GM23338 (cell line): ENCODE results near the gene IVL. TPM values are rescaled to one million over a fixed set of nuclear protein-coding genes. Genes with fewer than 3 reads are reported as not detected.

ENCODE experiments used
- ATAC-seq: fragments of 200-7000 bp; cut with Tn5 transposase; 3 replicates; pipeline ENCODE4 v1.9.1; 2020
- DNase-seq: peaks from one replicate; pipeline ENCODE4 v3.0.0-alpha.2; 2015; ENCODE audit warnings: low spot score
- H2AFZ ChIP-seq: fragments of 200-600 bp; sonication (generic); 2 replicates; pipeline ENCODE4 v1.8.0; 2016; ENCODE audit warnings: antibody characterized with exemption, mild to moderate bottlenecking, moderate library complexity
- H3F3A ChIP-seq: fragments of 200-600 bp; sonication (generic); replicated peaks from 2 replicates; pipeline ENCODE4 v1.8.0; 2017; ENCODE audit warnings: antibody characterized with exemption, mixed run types, low read depth
- H3K27ac ChIP-seq: fragments of 200-600 bp; sonication (generic); 2 replicates; pipeline ENCODE4 v1.6.1; 2016; ENCODE audit warnings: low read depth
- H3K27me3 ChIP-seq: fragments of 200-600 bp; sonication (generic); 2 replicates; pipeline ENCODE4 v1.8.0; 2016; ENCODE audit warnings: mild to moderate bottlenecking, mixed run types, moderate library complexity; ENCODE audit not compliant: insufficient read depth
- H3K36me3 ChIP-seq: fragments of 200-600 bp; sonication (generic); 2 replicates; pipeline ENCODE4 v1.8.0; 2016; ENCODE audit warnings: mild to moderate bottlenecking; ENCODE audit not compliant: insufficient read depth
- H3K4me1 ChIP-seq: fragments of 200-600 bp; sonication (generic); 2 replicates; pipeline ENCODE4 v1.8.0; 2016; ENCODE audit warnings: mild to moderate bottlenecking, moderate library complexity; ENCODE audit not compliant: insufficient read depth
- H3K4me2 ChIP-seq: fragments of 200-600 bp; sonication (generic); 2 replicates; pipeline ENCODE4 v1.7.1; 2017; ENCODE audit warnings: mixed run types
- H3K4me3 ChIP-seq: fragments of 200-600 bp; sonication (generic); 2 replicates; pipeline ENCODE4 v1.6.1; 2016; ENCODE audit warnings: mixed run types
- H3K79me2 ChIP-seq: fragments of 200-600 bp; sonication (generic); replicated peaks from 2 replicates; pipeline ENCODE4 v1.8.0; 2017; ENCODE audit warnings: mild to moderate bottlenecking; ENCODE audit not compliant: insufficient read depth
- H3K9me2 ChIP-seq: fragments of 200-600 bp; sonication (generic); 2 replicates; pipeline ENCODE4 v1.8.0; 2017; ENCODE audit not compliant: insufficient read depth
- H4K20me1 ChIP-seq: fragments of 200-600 bp; sonication (generic); replicated peaks from 2 replicates; pipeline ENCODE4 v1.8.0; 2017; ENCODE audit warnings: mild to moderate bottlenecking; ENCODE audit not compliant: insufficient read depth
- H3K27ac Mint-ChIP-seq: 2 replicates; pipeline ENCODE4 v1.8.0; 2020; ENCODE audit warnings: inconsistent platforms, mild to moderate bottlenecking, moderate library complexity, mixed read lengths
- H3K27me3 Mint-ChIP-seq: 3 replicates; pipeline ENCODE4 v1.8.0; 2022; ENCODE audit warnings: low read depth, mild to moderate bottlenecking, moderate library complexity, mixed read lengths, inconsistent platforms; ENCODE audit not compliant: insufficient read depth, poor library complexity
- H3K36me3 Mint-ChIP-seq: 3 replicates; pipeline ENCODE4 v1.8.0; 2021; ENCODE audit warnings: low read depth, mild to moderate bottlenecking, inconsistent platforms, moderate library complexity, mixed read lengths
- H3K4me1 Mint-ChIP-seq: 3 replicates; pipeline ENCODE4 v1.8.0; 2020; ENCODE audit warnings: mild to moderate bottlenecking, inconsistent platforms, mixed read lengths
- H3K4me3 Mint-ChIP-seq: 3 replicates; pipeline ENCODE4 v1.8.0; 2021; ENCODE audit warnings: moderate library complexity, mild to moderate bottlenecking, inconsistent platforms, mixed read lengths
- H3K9me3 Mint-ChIP-seq: 3 replicates; pipeline ENCODE4 v1.8.0; 2020; ENCODE audit warnings: moderate library complexity, mild to moderate bottlenecking, inconsistent platforms, mixed read lengths
- CREB1 ChIP-seq: fragments of 250-450 bp; sonication (Bioruptor Pico); IDR thresholded peaks from 2 replicates; pipeline ENCODE4 v1.5.0; 2020; ENCODE audit warnings: low read depth, mild to moderate bottlenecking, moderate library complexity
- ETS1 ChIP-seq: IDR thresholded peaks from 2 replicates; pipeline ENCODE4 v1.6.1; 2016; ENCODE audit warnings: antibody characterized with exemption
- EZH2 ChIP-seq: fragments of 200-600 bp; sonication (generic); IDR thresholded peaks from one replicate; pipeline ENCODE4 v1.8.0; 2017; ENCODE audit warnings: antibody characterized with exemption, mild to moderate bottlenecking, low read depth; ENCODE audit not compliant: unreplicated experiment
- EZH2phosphoT487 ChIP-seq: fragments of 200-600 bp; sonication (generic); IDR thresholded peaks from one replicate; pipeline ENCODE4 v1.8.1; 2018; ENCODE audit warnings: antibody characterized with exemption; ENCODE audit not compliant: unreplicated experiment
- JUNB ChIP-seq: IDR thresholded peaks from one replicate; pipeline ENCODE4 v1.6.1; 2016; ENCODE audit warnings: antibody characterized with exemption; ENCODE audit not compliant: unreplicated experiment
- NANOG ChIP-seq: IDR thresholded peaks from 2 replicates; pipeline ENCODE4 v1.6.1; 2016; ENCODE audit warnings: antibody characterized with exemption, borderline replicate concordance
- POLR2AphosphoS5 ChIP-seq: IDR thresholded peaks from 2 replicates; pipeline ENCODE4 v1.6.1; 2016; ENCODE audit warnings: antibody characterized with exemption, low read depth
- STAT1 ChIP-seq: IDR thresholded peaks from one replicate; pipeline ENCODE4 v1.6.1; 2016; ENCODE audit warnings: antibody characterized with exemption; ENCODE audit not compliant: unreplicated experiment
- ZNF114 ChIP-seq: fragments of 250-450 bp; sonication (Bioruptor Pico); IDR thresholded peaks from 2 replicates; pipeline ENCODE4 v1.5.0; 2020; ENCODE audit warnings: mild to moderate bottlenecking, moderate library complexity
- polyA plus RNA-seq: library from polyadenylated mRNA; unstranded; fragments of >200 nt; fragmentation: Nextera tagmentation; extraction: Ambion mirVana; gene quantifications from 2 replicates; pipeline ENCODE4 v1.2.1, GENCODE V29; 2016
- total RNA-seq: library from RNA; depleted of rRNA; stranded (reverse); fragments of >200 nt; shearing (Covaris generic); gene quantifications from 2 replicates; pipeline ENCODE4 v1.2.3, GENCODE V29; 2014
- TF ChIP-seq, protein P1 (sequence below): IDR thresholded peaks from one replicate; pipeline ENCODE4 v1.6.1; 2018; ENCODE audit warnings: antibody characterized with exemption; ENCODE audit not compliant: unreplicated experiment
- TF ChIP-seq, protein P2 (sequence below): fragments of 250-450 bp; sonication (Bioruptor Pico); IDR thresholded peaks from 2 replicates; pipeline ENCODE4 v1.5.0; 2020; ENCODE audit warnings: mild to moderate bottlenecking, moderate library complexity
- TF ChIP-seq, protein P3 (sequence below), 2 experiments: fragments of 200-600 bp in 1 of 2; sonication (generic) in 1 of 2; conservative IDR thresholded peaks; 2 replicates each; pipeline versions ENCODE4 v1.5.1 to v1.6.1; 2016 to 2017; ENCODE audit warnings: antibody characterized with exemption in 2 of 2, low read depth in 2 of 2, mild to moderate bottlenecking in 2 of 2, moderate library complexity in 1 of 2

The IVL gene
- total and polyA plus RNA-seq, 2 experiments from 2014 or later: not detected

- DNase-seq (no peak), ATAC-seq (no peak)
- no peaks in the 10 kb centered on the region for H3K4me1 ChIP-seq
- peaks cover 16% of the 10 kb centered on the region for H3K9me2 ChIP-seq
- H3K4me3 Mint-ChIP-seq: no peak overlapping the region
- H3K27me3 Mint-ChIP-seq: no peaks in the 10 kb centered on the region
- H3K4me3 ChIP-seq: no peak overlapping the region
- H3K27ac ChIP-seq: no peak overlapping the region
- no peaks in the 10 kb centered on the region for H3F3A ChIP-seq
- H3K9me3 Mint-ChIP-seq: no peaks in the 10 kb centered on the region
- no peaks in the 10 kb centered on the region for H4K20me1 ChIP-seq
- H3K4me2 ChIP-seq: no peak overlapping the region
- H3K79me2 ChIP-seq: no peaks in the 10 kb centered on the region
- peaks cover 3% of the 10 kb centered on the region; the same call in 1 of the 3 replicates for H3K4me1 Mint-ChIP-seq
- H3K36me3 Mint-ChIP-seq: no peaks in the 10 kb centered on the region
- no peak overlapping the region for H2AFZ ChIP-seq
- no peaks in the 10 kb centered on the region for H3K36me3 ChIP-seq
- H3K27ac Mint-ChIP-seq: no peak overlapping the region
- no peaks in the 10 kb centered on the region for H3K27me3 ChIP-seq
- TF ChIP-seq STAT1 (no peak), JUNB (no peak), ETS1 (no peak), POLR2AphosphoS5 (no peak), EZH2 (no peak), NANOG (no peak), EZH2phosphoT487 (no peak), CREB1 (no peak), ZNF114 (CRISPR knock-in tag) (no peak)
- TF ChIP-seq, protein P1, sequence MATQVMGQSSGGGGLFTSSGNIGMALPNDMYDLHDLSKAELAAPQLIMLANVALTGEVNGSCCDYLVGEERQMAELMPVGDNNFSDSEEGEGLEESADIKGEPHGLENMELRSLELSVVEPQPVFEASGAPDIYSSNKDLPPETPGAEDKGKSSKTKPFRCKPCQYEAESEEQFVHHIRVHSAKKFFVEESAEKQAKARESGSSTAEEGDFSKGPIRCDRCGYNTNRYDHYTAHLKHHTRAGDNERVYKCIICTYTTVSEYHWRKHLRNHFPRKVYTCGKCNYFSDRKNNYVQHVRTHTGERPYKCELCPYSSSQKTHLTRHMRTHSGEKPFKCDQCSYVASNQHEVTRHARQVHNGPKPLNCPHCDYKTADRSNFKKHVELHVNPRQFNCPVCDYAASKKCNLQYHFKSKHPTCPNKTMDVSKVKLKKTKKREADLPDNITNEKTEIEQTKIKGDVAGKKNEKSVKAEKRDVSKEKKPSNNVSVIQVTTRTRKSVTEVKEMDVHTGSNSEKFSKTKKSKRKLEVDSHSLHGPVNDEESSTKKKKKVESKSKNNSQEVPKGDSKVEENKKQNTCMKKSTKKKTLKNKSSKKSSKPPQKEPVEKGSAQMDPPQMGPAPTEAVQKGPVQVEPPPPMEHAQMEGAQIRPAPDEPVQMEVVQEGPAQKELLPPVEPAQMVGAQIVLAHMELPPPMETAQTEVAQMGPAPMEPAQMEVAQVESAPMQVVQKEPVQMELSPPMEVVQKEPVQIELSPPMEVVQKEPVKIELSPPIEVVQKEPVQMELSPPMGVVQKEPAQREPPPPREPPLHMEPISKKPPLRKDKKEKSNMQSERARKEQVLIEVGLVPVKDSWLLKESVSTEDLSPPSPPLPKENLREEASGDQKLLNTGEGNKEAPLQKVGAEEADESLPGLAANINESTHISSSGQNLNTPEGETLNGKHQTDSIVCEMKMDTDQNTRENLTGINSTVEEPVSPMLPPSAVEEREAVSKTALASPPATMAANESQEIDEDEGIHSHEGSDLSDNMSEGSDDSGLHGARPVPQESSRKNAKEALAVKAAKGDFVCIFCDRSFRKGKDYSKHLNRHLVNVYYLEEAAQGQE: no peak
- TF ChIP-seq, protein P2, sequence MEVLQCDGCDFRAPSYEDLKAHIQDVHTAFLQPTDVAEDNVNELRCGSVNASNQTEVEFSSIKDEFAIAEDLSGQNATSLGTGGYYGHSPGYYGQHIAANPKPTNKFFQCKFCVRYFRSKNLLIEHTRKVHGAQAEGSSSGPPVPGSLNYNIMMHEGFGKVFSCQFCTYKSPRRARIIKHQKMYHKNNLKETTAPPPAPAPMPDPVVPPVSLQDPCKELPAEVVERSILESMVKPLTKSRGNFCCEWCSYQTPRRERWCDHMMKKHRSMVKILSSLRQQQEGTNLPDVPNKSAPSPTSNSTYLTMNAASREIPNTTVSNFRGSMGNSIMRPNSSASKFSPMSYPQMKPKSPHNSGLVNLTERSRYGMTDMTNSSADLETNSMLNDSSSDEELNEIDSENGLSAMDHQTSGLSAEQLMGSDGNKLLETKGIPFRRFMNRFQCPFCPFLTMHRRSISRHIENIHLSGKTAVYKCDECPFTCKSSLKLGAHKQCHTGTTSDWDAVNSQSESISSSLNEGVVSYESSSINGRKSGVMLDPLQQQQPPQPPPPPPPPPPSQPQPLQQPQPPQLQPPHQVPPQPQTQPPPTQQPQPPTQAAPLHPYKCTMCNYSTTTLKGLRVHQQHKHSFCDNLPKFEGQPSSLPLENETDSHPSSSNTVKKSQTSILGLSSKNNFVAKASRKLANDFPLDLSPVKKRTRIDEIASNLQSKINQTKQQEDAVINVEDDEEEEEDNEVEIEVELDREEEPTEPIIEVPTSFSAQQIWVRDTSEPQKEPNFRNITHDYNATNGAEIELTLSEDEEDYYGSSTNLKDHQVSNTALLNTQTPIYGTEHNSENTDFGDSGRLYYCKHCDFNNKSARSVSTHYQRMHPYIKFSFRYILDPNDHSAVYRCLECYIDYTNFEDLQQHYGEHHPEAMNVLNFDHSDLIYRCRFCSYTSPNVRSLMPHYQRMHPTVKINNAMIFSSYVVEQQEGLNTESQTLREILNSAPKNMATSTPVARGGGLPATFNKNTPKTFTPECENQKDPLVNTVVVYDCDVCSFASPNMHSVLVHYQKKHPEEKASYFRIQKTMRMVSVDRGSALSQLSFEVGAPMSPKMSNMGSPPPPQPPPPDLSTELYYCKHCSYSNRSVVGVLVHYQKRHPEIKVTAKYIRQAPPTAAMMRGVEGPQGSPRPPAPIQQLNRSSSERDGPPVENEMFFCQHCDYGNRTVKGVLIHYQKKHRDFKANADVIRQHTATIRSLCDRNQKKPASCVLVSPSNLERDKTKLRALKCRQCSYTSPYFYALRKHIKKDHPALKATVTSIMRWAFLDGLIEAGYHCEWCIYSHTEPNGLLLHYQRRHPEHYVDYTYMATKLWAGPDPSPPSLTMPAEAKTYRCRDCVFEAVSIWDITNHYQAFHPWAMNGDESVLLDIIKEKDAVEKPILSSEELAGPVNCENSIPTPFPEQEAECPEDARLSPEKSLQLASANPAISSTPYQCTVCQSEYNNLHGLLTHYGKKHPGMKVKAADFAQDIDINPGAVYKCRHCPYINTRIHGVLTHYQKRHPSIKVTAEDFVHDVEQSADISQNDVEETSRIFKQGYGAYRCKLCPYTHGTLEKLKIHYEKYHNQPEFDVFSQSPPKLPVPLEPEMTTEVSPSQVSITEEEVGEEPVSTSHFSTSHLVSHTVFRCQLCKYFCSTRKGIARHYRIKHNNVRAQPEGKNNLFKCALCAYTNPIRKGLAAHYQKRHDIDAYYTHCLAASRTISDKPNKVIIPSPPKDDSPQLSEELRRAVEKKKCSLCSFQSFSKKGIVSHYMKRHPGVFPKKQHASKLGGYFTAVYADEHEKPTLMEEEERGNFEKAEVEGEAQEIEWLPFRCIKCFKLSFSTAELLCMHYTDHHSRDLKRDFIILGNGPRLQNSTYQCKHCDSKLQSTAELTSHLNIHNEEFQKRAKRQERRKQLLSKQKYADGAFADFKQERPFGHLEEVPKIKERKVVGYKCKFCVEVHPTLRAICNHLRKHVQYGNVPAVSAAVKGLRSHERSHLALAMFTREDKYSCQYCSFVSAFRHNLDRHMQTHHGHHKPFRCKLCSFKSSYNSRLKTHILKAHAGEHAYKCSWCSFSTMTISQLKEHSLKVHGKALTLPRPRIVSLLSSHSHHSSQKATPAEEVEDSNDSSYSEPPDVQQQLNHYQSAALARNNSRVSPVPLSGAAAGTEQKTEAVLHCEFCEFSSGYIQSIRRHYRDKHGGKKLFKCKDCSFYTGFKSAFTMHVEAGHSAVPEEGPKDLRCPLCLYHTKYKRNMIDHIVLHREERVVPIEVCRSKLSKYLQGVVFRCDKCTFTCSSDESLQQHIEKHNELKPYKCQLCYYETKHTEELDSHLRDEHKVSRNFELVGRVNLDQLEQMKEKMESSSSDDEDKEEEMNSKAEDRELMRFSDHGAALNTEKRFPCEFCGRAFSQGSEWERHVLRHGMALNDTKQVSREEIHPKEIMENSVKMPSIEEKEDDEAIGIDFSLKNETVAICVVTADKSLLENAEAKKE (CRISPR knock-in tag): no peak
- TF ChIP-seq, protein P3, sequence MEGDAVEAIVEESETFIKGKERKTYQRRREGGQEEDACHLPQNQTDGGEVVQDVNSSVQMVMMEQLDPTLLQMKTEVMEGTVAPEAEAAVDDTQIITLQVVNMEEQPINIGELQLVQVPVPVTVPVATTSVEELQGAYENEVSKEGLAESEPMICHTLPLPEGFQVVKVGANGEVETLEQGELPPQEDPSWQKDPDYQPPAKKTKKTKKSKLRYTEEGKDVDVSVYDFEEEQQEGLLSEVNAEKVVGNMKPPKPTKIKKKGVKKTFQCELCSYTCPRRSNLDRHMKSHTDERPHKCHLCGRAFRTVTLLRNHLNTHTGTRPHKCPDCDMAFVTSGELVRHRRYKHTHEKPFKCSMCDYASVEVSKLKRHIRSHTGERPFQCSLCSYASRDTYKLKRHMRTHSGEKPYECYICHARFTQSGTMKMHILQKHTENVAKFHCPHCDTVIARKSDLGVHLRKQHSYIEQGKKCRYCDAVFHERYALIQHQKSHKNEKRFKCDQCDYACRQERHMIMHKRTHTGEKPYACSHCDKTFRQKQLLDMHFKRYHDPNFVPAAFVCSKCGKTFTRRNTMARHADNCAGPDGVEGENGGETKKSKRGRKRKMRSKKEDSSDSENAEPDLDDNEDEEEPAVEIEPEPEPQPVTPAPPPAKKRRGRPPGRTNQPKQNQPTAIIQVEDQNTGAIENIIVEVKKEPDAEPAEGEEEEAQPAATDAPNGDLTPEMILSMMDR (conservative IDR thresholded peaks at IDR 0.05; ENCODE audit: low read depth in 2 of 2): no peak
Measured at GRCh38 chr1:152860129-152860528, 48.2 kb upstream of the IVL start.
